H1 (cell line): ENCODE measurements around the gene DNTT. TPM values are rescaled to one million over a fixed set of nuclear protein-coding genes. Genes with fewer than 3 reads are reported as not detected.

ENCODE experiments used
- CTCF ChIA-PET: fragments of 300-600 bp; sonication (Branson Sonifier 250); formaldehyde crosslinking; loops from one replicate; lab custom pipeline; 2021; ENCODE audit not compliant: partially characterized antibody; lab: Charles Lee
- POLR2A ChIA-PET: fragments of 300-600 bp; sonication (Branson Sonifier 250); formaldehyde crosslinking; loops from one replicate; lab custom pipeline; 2021; ENCODE audit warnings: inconsistent platforms; ENCODE audit not compliant: partially characterized antibody; lab: Charles Lee
- DNase-seq, 2 experiments: peaks; one replicate each; pipeline versions ENCODE4 v3.0.0 to v3.0.0-alpha.2; 2010 to 2022; ENCODE audit warnings: low spot score in 2 of 2, low read depth in 1 of 2, mixed read lengths in 1 of 2
- FAIRE-seq: peaks from 2 replicates; lab custom pipeline; 2011; peaks lifted over from hg19 to GRCh38; lab: Jason Lieb, UNC
- H2AFZ ChIP-seq: 2 replicates; pipeline ENCODE4 v1.8.1; 2012; ENCODE audit warnings: low read length, inconsistent platforms
- H2AK5ac ChIP-seq: 2 replicates; pipeline ENCODE4 v1.6.1; 2013; ENCODE audit warnings: low read depth, low read length
- H2BK120ac ChIP-seq: replicated peaks from 2 replicates; pipeline ENCODE3; 2013; ENCODE audit warnings: low read depth, low read length, inconsistent platforms
- H2BK12ac ChIP-seq: 2 replicates; pipeline ENCODE4 v1.6.1; 2013; ENCODE audit warnings: low read depth, low read length
- H2BK15ac ChIP-seq: 2 replicates; pipeline ENCODE4 v1.6.1; 2013; ENCODE audit warnings: low read length
- H2BK20ac ChIP-seq: 2 replicates; pipeline ENCODE4 v1.6.1; 2013; ENCODE audit warnings: low read length
- H2BK5ac ChIP-seq: 2 replicates; pipeline ENCODE4 v1.6.1; 2013; ENCODE audit warnings: low read depth, low read length
- H3K14ac ChIP-seq: 2 replicates; pipeline ENCODE4 v1.6.1; 2013; ENCODE audit warnings: inconsistent platforms; ENCODE audit not compliant: insufficient read length
- H3K18ac ChIP-seq: 2 replicates; pipeline ENCODE4 v1.6.1; 2013; ENCODE audit warnings: low read length; ENCODE audit errors: extremely low read depth
- H3K23ac ChIP-seq: 2 replicates; pipeline ENCODE4 v1.6.1; 2013; ENCODE audit warnings: inconsistent platforms; ENCODE audit not compliant: insufficient read length
- H3K23me2 ChIP-seq: 2 replicates; pipeline ENCODE4 v1.6.1; 2013; ENCODE audit warnings: low read depth, low read length
- H3K27ac ChIP-seq: 2 replicates; pipeline ENCODE4 v1.6.1; 2011; ENCODE audit warnings: low read depth, low read length, inconsistent platforms
- H3K27me3 ChIP-seq, 4 experiments: replicated peaks in 1 of 4; 1 replicate in 1 of 4; 2 replicates in 3 of 4; pipeline versions ENCODE4 v1.6.1 to v1.8.1; 2011 to 2013; ENCODE audit warnings: low read length in 3 of 4, mild to moderate bottlenecking in 3 of 4, inconsistent platforms in 2 of 4, mixed read lengths in 2 of 4, moderate library complexity in 1 of 4; ENCODE audit not compliant: control insufficient read depth in 3 of 4, insufficient read depth in 3 of 4; ENCODE audit errors: extremely low read depth in 1 of 4
- H3K36me3 ChIP-seq, 4 experiments: 2 replicates each; pipeline versions ENCODE4 v1.6.1 to v1.8.1; 2011 to 2013; ENCODE audit warnings: mild to moderate bottlenecking in 4 of 4, low read length in 3 of 4, moderate library complexity in 2 of 4, control low read depth in 1 of 4, inconsistent platforms in 1 of 4; ENCODE audit not compliant: insufficient read depth in 4 of 4, control insufficient read depth in 2 of 4
- H3K4ac ChIP-seq: replicated peaks from 2 replicates; pipeline ENCODE3; 2013; ENCODE audit warnings: low read length, low read depth, mixed read lengths, inconsistent platforms; ENCODE audit not compliant: insufficient read length
- H3K4me1 ChIP-seq, 4 experiments: replicated peaks in 1 of 4; 1 replicate in 1 of 4; 2 replicates in 3 of 4; pipeline versions ENCODE4 v1.6.1 to v1.8.1; 2011 to 2013; ENCODE audit warnings: low read length in 3 of 4, inconsistent platforms in 2 of 4, mixed read lengths in 1 of 4; ENCODE audit not compliant: insufficient read depth in 4 of 4, control insufficient read depth in 3 of 4
- H3K4me2 ChIP-seq, 2 experiments: 2 replicates each; pipeline versions ENCODE4 v1.6.1 to v1.8.1; 2011 to 2013; ENCODE audit warnings: low read depth in 2 of 2, low read length in 2 of 2, control low read depth in 1 of 2, inconsistent platforms in 1 of 2, mild to moderate bottlenecking in 1 of 2; ENCODE audit not compliant: insufficient read depth in 1 of 2
- H3K4me3 ChIP-seq, 4 experiments: fragments of 200-600, 300-600 bp in 1 of 4; sonication (generic), shearing (Covaris generic), sonication (Bioruptor Twin) in 1 of 4; 2 replicates each; pipeline versions ENCODE4 v1.5.1 to v1.8.1; 2011 to 2016; ENCODE audit warnings: low read length in 4 of 4, low read depth in 3 of 4, control low read depth in 2 of 4, inconsistent platforms in 2 of 4, mild to moderate bottlenecking in 2 of 4, mixed read lengths in 1 of 4, moderate library complexity in 1 of 4; ENCODE audit not compliant: insufficient read depth in 2 of 4; ENCODE audit errors: extremely low read depth in 1 of 4
- H3K56ac ChIP-seq: replicated peaks from 2 replicates; pipeline ENCODE3; 2013; ENCODE audit warnings: low read depth, mild to moderate bottlenecking, mixed read lengths, low read length, inconsistent platforms; ENCODE audit not compliant: insufficient read length
- H3K79me1 ChIP-seq: 2 replicates; pipeline ENCODE4 v1.6.1; 2013; ENCODE audit warnings: low read depth, low read length, control low read depth
- H3K79me2 ChIP-seq, 2 experiments: 2 replicates each; pipeline versions ENCODE4 v1.6.1 to v1.8.1; 2012 to 2013; ENCODE audit warnings: low read length in 2 of 2, mild to moderate bottlenecking in 2 of 2, inconsistent platforms in 1 of 2; ENCODE audit not compliant: insufficient read depth in 2 of 2, control insufficient read depth in 1 of 2
- H3K9ac ChIP-seq, 4 experiments: replicated peaks in 1 of 4; 1 replicate in 1 of 4; 2 replicates in 3 of 4; pipeline versions ENCODE4 v1.6.1 to v1.8.1; 2011 to 2013; ENCODE audit warnings: low read depth in 3 of 4, low read length in 3 of 4, control low read depth in 2 of 4, mild to moderate bottlenecking in 2 of 4, moderate library complexity in 2 of 4, inconsistent platforms in 1 of 4; ENCODE audit errors: extremely low read depth in 1 of 4
- H3K9me3 ChIP-seq, 2 experiments: 2 replicates each; pipeline versions ENCODE4 v1.6.1 to v1.8.1; 2012 to 2013; ENCODE audit warnings: mild to moderate bottlenecking in 2 of 2, moderate library complexity in 2 of 2, control low read depth in 1 of 2, inconsistent platforms in 1 of 2, low read depth in 1 of 2, low read length in 1 of 2, mixed read lengths in 1 of 2; ENCODE audit not compliant: insufficient read depth in 2 of 2
- H4K20me1 ChIP-seq, 2 experiments: replicated peaks in 1 of 2; 2 replicates each; pipeline versions ENCODE3 to v1.8.1; 2011 to 2013; ENCODE audit warnings: inconsistent platforms in 2 of 2, low read length in 2 of 2, mild to moderate bottlenecking in 1 of 2; ENCODE audit not compliant: insufficient read depth in 2 of 2, control insufficient read depth in 1 of 2
- H4K5ac ChIP-seq: 2 replicates; pipeline ENCODE4 v1.6.1; 2013; ENCODE audit warnings: low read length, low read depth, mixed read lengths, inconsistent platforms; ENCODE audit not compliant: insufficient read length
- H4K8ac ChIP-seq: 2 replicates; pipeline ENCODE4 v1.8.0; 2013; ENCODE audit warnings: mild to moderate bottlenecking, moderate library complexity, low read length, inconsistent platforms; ENCODE audit not compliant: insufficient read depth; ENCODE audit errors: extremely low read depth
- H4K91ac ChIP-seq: replicated peaks from 2 replicates; pipeline ENCODE3; 2013; ENCODE audit warnings: low read length, mixed read lengths, inconsistent platforms; ENCODE audit not compliant: insufficient read length
- EGR1 ChIP-seq: IDR thresholded peaks from 2 replicates; pipeline ENCODE4 v1.6.1; 2011; ENCODE audit warnings: low read depth, low read length, borderline replicate concordance
- POU5F1 ChIP-seq: IDR thresholded peaks from 2 replicates; pipeline ENCODE4 v1.6.1; 2011; ENCODE audit warnings: low read depth, mild to moderate bottlenecking, low read length, moderate library complexity
- SIX5 ChIP-seq: IDR thresholded peaks from 2 replicates; pipeline ENCODE4 v1.6.1; 2011; ENCODE audit warnings: mild to moderate bottlenecking, low read depth, low read length
- SRF ChIP-seq: IDR thresholded peaks from 2 replicates; pipeline ENCODE4 v1.6.1; 2011; ENCODE audit warnings: mild to moderate bottlenecking, low read depth, low read length, moderate library complexity
- TEAD4 ChIP-seq: IDR thresholded peaks from 2 replicates; pipeline ENCODE4 v1.6.1; 2012; ENCODE audit warnings: low read depth, low read length, inconsistent platforms, mixed read lengths
- WGBS, 2 experiments: shearing (Covaris generic) in 1 of 2; methylation state at CpG; one replicate each; pipeline versions ENCODE4 v1.1.6 to v1.1.7; 2013 to 2015; ENCODE audit warnings: low lambda C conversion rate in 2 of 2, mixed read lengths in 2 of 2, inconsistent platforms in 1 of 2, low coverage in 1 of 2, missing lambda C conversion rate in 1 of 2; ENCODE audit not compliant: insufficient replicate concordance in 2 of 2, insufficient coverage in 1 of 2, insufficient read length in 1 of 2; ENCODE audit errors: extremely low coverage in 1 of 2, missing lambda C conversion rate in 1 of 2; 5-methylcytosine and 5-hydroxymethylcytosine counted together
- polyA plus RNA-seq, 7 experiments: library from polyadenylated mRNA; depleted of rRNA in 3 of 7; stranded (reverse) in 5 of 7; unstranded in 2 of 7; fragments of >200 nt in 5 of 7; fragments of 200-250 nt in 2 of 7; gene quantifications; 1 replicate in 5 of 7; 2 replicates in 1 of 7; 4 replicates in 1 of 7; pipeline versions ENCODE4 v1.2.1 to v1.2.3, GENCODE V29; 2011 to 2013; ENCODE audit warnings: missing spikeins in 2 of 7, mixed read lengths in 2 of 7
- total RNA-seq: library from RNA; stranded (reverse); fragmentation: NEBNext Ultra II Directional; extraction: Animal tissue kit (Norgen Biotek cat#: 25700); gene quantifications from 2 replicates; pipeline ENCODE4 v1.2.1, GENCODE V29; 2021
- TF ChIP-seq, protein P1 (sequence below), 3 experiments: IDR thresholded peaks; 1 replicate in 2 of 3; 2 replicates in 1 of 3; pipeline versions ENCODE4 v1.5.1 to v1.6.1; 2011; ENCODE audit warnings: low read length in 3 of 3, mild to moderate bottlenecking in 3 of 3, inconsistent platforms in 2 of 3, low read depth in 1 of 3, moderate library complexity in 1 of 3; ENCODE audit not compliant: insufficient read depth in 1 of 3; ENCODE audit errors: control extremely low read depth in 1 of 3
- TF ChIP-seq, protein P2 (sequence below): IDR thresholded peaks from 2 replicates; pipeline ENCODE4 v1.6.1; 2012; ENCODE audit warnings: inconsistent platforms

Gene DNTT
- total and polyA plus RNA-seq, 2 of the 8 experiments (the other 6 are each of a cell fraction or from before 2014, with no cell fraction given): not detected

DNA sequence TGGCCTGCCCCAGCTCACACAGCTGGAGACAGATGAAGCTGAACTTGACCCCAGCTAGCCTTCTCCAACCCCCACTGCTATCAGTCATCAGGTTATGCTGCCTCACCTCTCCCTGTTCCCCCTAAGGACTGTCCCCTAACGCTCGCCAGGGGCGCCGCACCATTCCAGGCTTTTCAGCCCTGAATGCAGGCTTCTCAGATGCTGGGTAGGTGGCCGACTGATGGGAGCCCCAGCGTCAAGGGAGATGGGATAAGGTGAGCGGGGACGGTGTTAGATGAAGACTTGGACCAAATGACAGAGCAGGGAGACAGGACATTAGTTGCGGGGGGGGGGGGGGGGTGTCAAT, 70.4 kb downstream of the DNTT start:
- no peak overlapping the region for H3K27ac ChIP-seq
- ChIA-PET POLR2A (interaction anchor here (1.1 to 1.7 kb wide), 2 partner anchors 75 to 139 kb away, joined by 3 to 4 read pairs; partner anchors contain the start of gene TLL2), CTCF (interaction anchor here (0.6 to 12.6 kb wide), 57 partner anchors 8 to 808 kb away, joined by 3 to 197 read pairs (median 4); partner anchors contain the start of genes OPALIN and TLL2)
- peaks cover 4% of the 10 kb centered on the region for H3K23me2 ChIP-seq
- peaks cover 0 to 13% (median 7%) of the 10 kb centered on the region in 4 experiments; a peak in 6 of 7 replicates for H3K4me1 ChIP-seq
- no peak overlapping the region for H2BK15ac ChIP-seq
- H4K5ac ChIP-seq: no peak overlapping the region
- no peak overlapping the region for H3K56ac ChIP-seq
- peak overlapping the region; percentile 69 to 85 for H3K4me2 ChIP-seq
- H2BK12ac ChIP-seq: no peak overlapping the region
- H2AK5ac ChIP-seq: no peak overlapping the region
- 58% methylated on average over 8 of the region's 9 CpGs; no CpG with 5 or more reads in 1 of the 2 experiments for WGBS, 2 experiments
- H3K79me1 ChIP-seq: no peaks in the 10 kb centered on the region
- H2BK20ac ChIP-seq: no peak overlapping the region
- H4K91ac ChIP-seq: no peak overlapping the region
- FAIRE-seq (no peak), DNase-seq (peak; percentile 13 to 64)
- H2BK5ac ChIP-seq: no peak overlapping the region
- H3K4me3 ChIP-seq: peak overlapping the region; percentile 10 to 56 (median 37); a peak in 3 of 8 replicates
- no peak overlapping the region for H3K23ac ChIP-seq
- peak overlapping the region; percentile 40; the same call in 1 of the 2 replicates for H3K18ac ChIP-seq
- no peak overlapping the region for H2AFZ ChIP-seq
- no peak overlapping the region for H2BK120ac ChIP-seq
- no peaks in the 10 kb centered on the region for H3K36me3 ChIP-seq
- H3K9ac ChIP-seq: no peak overlapping the region
- H3K27me3 ChIP-seq: peaks cover 0 to 3% (median 1%) of the 10 kb centered on the region in 4 experiments; a peak in 3 of 7 replicates
- TF ChIP-seq SRF (no peak), TEAD4 (0 out of 2 replicates have a peak, but pooled peaks have one; percentile 12), POU5F1 (no peak), SIX5 (no peak), EGR1 (no peak)
- TF ChIP-seq, protein P1, sequence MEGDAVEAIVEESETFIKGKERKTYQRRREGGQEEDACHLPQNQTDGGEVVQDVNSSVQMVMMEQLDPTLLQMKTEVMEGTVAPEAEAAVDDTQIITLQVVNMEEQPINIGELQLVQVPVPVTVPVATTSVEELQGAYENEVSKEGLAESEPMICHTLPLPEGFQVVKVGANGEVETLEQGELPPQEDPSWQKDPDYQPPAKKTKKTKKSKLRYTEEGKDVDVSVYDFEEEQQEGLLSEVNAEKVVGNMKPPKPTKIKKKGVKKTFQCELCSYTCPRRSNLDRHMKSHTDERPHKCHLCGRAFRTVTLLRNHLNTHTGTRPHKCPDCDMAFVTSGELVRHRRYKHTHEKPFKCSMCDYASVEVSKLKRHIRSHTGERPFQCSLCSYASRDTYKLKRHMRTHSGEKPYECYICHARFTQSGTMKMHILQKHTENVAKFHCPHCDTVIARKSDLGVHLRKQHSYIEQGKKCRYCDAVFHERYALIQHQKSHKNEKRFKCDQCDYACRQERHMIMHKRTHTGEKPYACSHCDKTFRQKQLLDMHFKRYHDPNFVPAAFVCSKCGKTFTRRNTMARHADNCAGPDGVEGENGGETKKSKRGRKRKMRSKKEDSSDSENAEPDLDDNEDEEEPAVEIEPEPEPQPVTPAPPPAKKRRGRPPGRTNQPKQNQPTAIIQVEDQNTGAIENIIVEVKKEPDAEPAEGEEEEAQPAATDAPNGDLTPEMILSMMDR (IDR thresholded peaks at IDR 0.05; ENCODE audit: control extremely low read depth in 1 of 3, insufficient read depth in 1 of 3, low read depth in 1 of 3, low read length in 3 of 3): peak in 2 of 3 experiments; percentile 25 to 28; a peak in 1 of 4 replicates
- TF ChIP-seq, protein P2, sequence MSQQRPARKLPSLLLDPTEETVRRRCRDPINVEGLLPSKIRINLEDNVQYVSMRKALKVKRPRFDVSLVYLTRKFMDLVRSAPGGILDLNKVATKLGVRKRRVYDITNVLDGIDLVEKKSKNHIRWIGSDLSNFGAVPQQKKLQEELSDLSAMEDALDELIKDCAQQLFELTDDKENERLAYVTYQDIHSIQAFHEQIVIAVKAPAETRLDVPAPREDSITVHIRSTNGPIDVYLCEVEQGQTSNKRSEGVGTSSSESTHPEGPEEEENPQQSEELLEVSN: no peak
- H4K20me1 ChIP-seq: no peaks in the 10 kb centered on the region
- no peak overlapping the region for H3K14ac ChIP-seq
- H4K8ac ChIP-seq: 0 out of 2 replicates have a peak overlapping the region, but pooled peaks have one; percentile 21
- H3K4ac ChIP-seq: no peak overlapping the region
- H3K79me2 ChIP-seq: no peaks in the 10 kb centered on the region
- no peaks in the 10 kb centered on the region for H3K9me3 ChIP-seq
